Measurements from ENCODE around the gene SLC9A6.
"Not testable (repeated sequence)": the region's sequence is repeated elsewhere in the genome, so short reads cannot be mapped to it uniquely, and the experiment has no call there.

The SLC9A6 gene

GRCh38 chrX:136030303-136031191, 45.3 kb downstream of the SLC9A6 start:
- no peak for DNase-seq

- DNase-seq, result no peak
Observed at GRCh38 chrX:136031626-136032025, 46.4 kb downstream of the SLC9A6 start.

- DNase-seq, result no peak
Observed at GRCh38 chrX:136032370-136032769, 47.1 kb downstream of the SLC9A6 start.

- no peak for DNase-seq
Observed at GRCh38 chrX:136034668-136035067, 49.4 kb downstream of the SLC9A6 start.

GRCh38 chrX:136035663-136036062, 50.4 kb downstream of the SLC9A6 start:
- DNase-seq, result no peak

GRCh38 chrX:136039485-136039884, 54.2 kb downstream of the SLC9A6 start:
- DNase-seq, result no peak

- no peak for DNase-seq
Observed at GRCh38 chrX:136039968-136040367, 54.7 kb downstream of the SLC9A6 start.

GRCh38 chrX:136041254-136041812, 56.1 kb downstream of the SLC9A6 start:
- DNase-seq, result no peak

- no peak for DNase-seq
Observed at GRCh38 chrX:136045008-136045407, 59.8 kb downstream of the SLC9A6 start.

- no peak for DNase-seq
Observed at GRCh38 chrX:136046295-136047015, 61.2 kb downstream of the SLC9A6 start.

GRCh38 chrX:136047016-136047642, 61.9 kb downstream of the SLC9A6 start:
- DNase-seq, result no peak

- DNase-seq, result no peak
Observed at GRCh38 chrX:136047969-136048368, 62.7 kb downstream of the SLC9A6 start.

GRCh38 chrX:136048446-136048845, 63.2 kb downstream of the SLC9A6 start:
- no peak for DNase-seq

GRCh38 chrX:136049608-136050007, 64.4 kb downstream of the SLC9A6 start:
- DNase-seq, result no peak

- DNase-seq, result not testable (repeated sequence)
Observed at GRCh38 chrX:136050875-136051274, 65.6 kb downstream of the SLC9A6 start.

GRCh38 chrX:136051611-136052010, 66.4 kb downstream of the SLC9A6 start:
- no peak for DNase-seq

GRCh38 chrX:136055651-136056221, 70.5 kb downstream of the SLC9A6 start:
- DNase-seq, result no peak

- DNase-seq, result no peak
Observed at GRCh38 chrX:136057567-136057966, 72.3 kb downstream of the SLC9A6 start.

- no peak for DNase-seq
Observed at GRCh38 chrX:136059350-136059749, 74.1 kb downstream of the SLC9A6 start.

- DNase-seq, result no peak
Observed at GRCh38 chrX:136061286-136061685, 76.1 kb downstream of the SLC9A6 start.

GRCh38 chrX:136061696-136062095, 76.5 kb downstream of the SLC9A6 start:
- DNase-seq, result no peak

GRCh38 chrX:136063340-136064079, 78.3 kb downstream of the SLC9A6 start:
- no peak for DNase-seq

Data from DMS79 (cell line).